Measurements from ENCODE around the gene ZC3H14. TPM values are rescaled to one million over a fixed set of nuclear protein-coding genes. Genes with fewer than 3 reads are reported as not detected.

The ZC3H14 gene
- polyA plus RNA-seq, 3 donors = 18.9 to 30.2 (median 27.1) TPM

DNA sequence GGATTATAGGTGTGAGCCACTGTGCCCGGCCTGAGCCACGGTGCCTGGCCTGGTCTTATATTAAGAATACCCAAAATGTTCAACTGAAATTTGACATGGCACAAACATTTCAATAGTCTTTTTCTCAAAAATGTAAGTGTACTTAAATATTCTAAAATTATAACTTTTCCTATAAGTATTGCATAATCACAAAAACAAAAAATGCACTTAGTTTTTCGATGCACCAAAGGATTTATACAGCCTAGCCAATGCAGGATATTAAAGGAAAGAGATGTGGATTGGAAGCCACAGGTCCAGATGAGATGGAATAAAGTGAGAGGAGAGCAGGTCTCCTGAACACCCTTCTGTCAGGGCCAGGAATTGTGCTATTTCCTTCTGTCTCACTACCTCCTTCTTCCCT is 62.8 kb downstream of the ZC3H14 start:
- Histone ChIP-seq H3K36me3 (replicated peaks in 1 of 2; ENCODE audit: control insufficient read depth in 1 of 2, insufficient read depth in 2 of 2, low read length in 2 of 2) (no peaks in the 10 kb centered on the region), H2AFZ (ENCODE audit: insufficient read depth, low read depth, low read length, poor library complexity, severe bottlenecking) (no peak overlapping the region), H3K27me3 (ENCODE audit: control insufficient read depth in 2 of 2, insufficient read depth in 2 of 2, low read length in 2 of 2) (no peaks in the 10 kb centered on the region), H3K27ac (ENCODE audit: low read depth in 1 of 2, low read length in 2 of 2) (no peak overlapping the region), H4K20me1 (ENCODE audit: insufficient read depth, low read length) (no peaks in the 10 kb centered on the region), H3K4me3 (replicated peaks in 1 of 3; ENCODE audit: low read depth in 2 of 3, low read length in 3 of 3) (no peak overlapping the region), H3K9me3 (replicated peaks in 1 of 2; ENCODE audit: control insufficient read depth in 1 of 2, insufficient read depth in 1 of 2, low read length in 2 of 2) (no peaks in the 10 kb centered on the region), H3K9ac (ENCODE audit: insufficient read depth, low read length, poor library complexity, severe bottlenecking) (no peak overlapping the region), H3K79me2 (ENCODE audit: insufficient read depth, low read length) (no peaks in the 10 kb centered on the region), H3K4me2 (replicated peaks; ENCODE audit: extremely low read depth, low read length, poor library complexity, severe bottlenecking) (no peak overlapping the region), H3K4me1 (ENCODE audit: control insufficient read depth in 1 of 2, insufficient read depth in 2 of 2, low read length in 2 of 2) (no peaks in the 10 kb centered on the region)
- no CpG with 5 or more reads among the region's 3 CpGs for WGBS (ENCODE audit: insufficient coverage)
- no peaks in the 10 kb centered on the region for H3K36me3 Mint-ChIP-seq
- TF ChIP-seq, protein P1, sequence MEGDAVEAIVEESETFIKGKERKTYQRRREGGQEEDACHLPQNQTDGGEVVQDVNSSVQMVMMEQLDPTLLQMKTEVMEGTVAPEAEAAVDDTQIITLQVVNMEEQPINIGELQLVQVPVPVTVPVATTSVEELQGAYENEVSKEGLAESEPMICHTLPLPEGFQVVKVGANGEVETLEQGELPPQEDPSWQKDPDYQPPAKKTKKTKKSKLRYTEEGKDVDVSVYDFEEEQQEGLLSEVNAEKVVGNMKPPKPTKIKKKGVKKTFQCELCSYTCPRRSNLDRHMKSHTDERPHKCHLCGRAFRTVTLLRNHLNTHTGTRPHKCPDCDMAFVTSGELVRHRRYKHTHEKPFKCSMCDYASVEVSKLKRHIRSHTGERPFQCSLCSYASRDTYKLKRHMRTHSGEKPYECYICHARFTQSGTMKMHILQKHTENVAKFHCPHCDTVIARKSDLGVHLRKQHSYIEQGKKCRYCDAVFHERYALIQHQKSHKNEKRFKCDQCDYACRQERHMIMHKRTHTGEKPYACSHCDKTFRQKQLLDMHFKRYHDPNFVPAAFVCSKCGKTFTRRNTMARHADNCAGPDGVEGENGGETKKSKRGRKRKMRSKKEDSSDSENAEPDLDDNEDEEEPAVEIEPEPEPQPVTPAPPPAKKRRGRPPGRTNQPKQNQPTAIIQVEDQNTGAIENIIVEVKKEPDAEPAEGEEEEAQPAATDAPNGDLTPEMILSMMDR (IDR thresholded peaks at IDR 0.05) = no peak
- H3K4me1 Mint-ChIP-seq = no peaks in the 10 kb centered on the region
- no peaks in the 10 kb centered on the region for H3K27me3 Mint-ChIP-seq (ENCODE audit: low read depth in 3 of 3)
- no peak for DNase-seq
- H3K4me3 Mint-ChIP-seq = no peak overlapping the region
- intact Hi-C loops (cut with micrococcal nuclease) = no loop called here
- H3K9me3 Mint-ChIP-seq = no peaks in the 10 kb centered on the region
- H3K27ac Mint-ChIP-seq = no peak overlapping the region

DNA sequence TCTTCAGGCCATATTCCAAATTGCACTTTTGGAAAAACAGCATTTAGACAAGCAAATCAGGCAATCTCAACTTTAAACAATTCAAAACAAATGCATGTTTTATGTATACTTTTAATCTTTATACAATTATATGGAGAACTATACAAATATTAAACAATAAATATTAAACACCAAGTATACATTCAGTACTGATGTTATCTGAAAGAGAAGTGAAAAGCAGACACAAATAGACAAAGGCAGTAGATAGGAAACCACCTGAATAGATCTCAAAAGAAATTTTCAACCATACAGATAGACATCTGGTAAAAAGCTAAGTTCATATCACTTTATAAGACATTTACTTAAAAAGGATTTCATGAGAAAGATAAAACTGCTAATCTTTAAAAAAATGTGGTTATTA is 65.2 kb downstream of the ZC3H14 start:
- Histone ChIP-seq H3K27me3 (ENCODE audit: control insufficient read depth in 2 of 2, insufficient read depth in 2 of 2, low read length in 2 of 2) (no peaks in the 10 kb centered on the region), H3K4me3 (replicated peaks in 1 of 3; ENCODE audit: low read depth in 2 of 3, low read length in 3 of 3) (no peak overlapping the region), H4K20me1 (ENCODE audit: insufficient read depth, low read length) (no peaks in the 10 kb centered on the region), H2AFZ (ENCODE audit: insufficient read depth, low read depth, low read length, poor library complexity, severe bottlenecking) (no peak overlapping the region), H3K36me3 (replicated peaks in 1 of 2; ENCODE audit: control insufficient read depth in 1 of 2, insufficient read depth in 2 of 2, low read length in 2 of 2) (no peaks in the 10 kb centered on the region), H3K27ac (ENCODE audit: low read depth in 1 of 2, low read length in 2 of 2) (no peak overlapping the region), H3K79me2 (ENCODE audit: insufficient read depth, low read length) (no peaks in the 10 kb centered on the region), H3K4me2 (replicated peaks; ENCODE audit: extremely low read depth, low read length, poor library complexity, severe bottlenecking) (no peak overlapping the region), H3K4me1 (ENCODE audit: control insufficient read depth in 1 of 2, insufficient read depth in 2 of 2, low read length in 2 of 2) (no peaks in the 10 kb centered on the region), H3K9ac (ENCODE audit: insufficient read depth, low read length, poor library complexity, severe bottlenecking) (no peak overlapping the region), H3K9me3 (replicated peaks in 1 of 2; ENCODE audit: control insufficient read depth in 1 of 2, insufficient read depth in 1 of 2, low read length in 2 of 2) (no peaks in the 10 kb centered on the region)
- Mint-ChIP-seq H3K27ac (no peak overlapping the region), H3K27me3 (ENCODE audit: low read depth in 3 of 3) (no peaks in the 10 kb centered on the region), H3K9me3 (peaks cover 0 to 4% (median 0%) of the 10 kb centered on the region in 7 donors), H3K4me1 (no peaks in the 10 kb centered on the region), H3K4me3 (no peak overlapping the region), H3K36me3 (no peaks in the 10 kb centered on the region)
- intact Hi-C loops (cut with micrococcal nuclease) = no loop called here
- DNase-seq = no peak
- TF ChIP-seq, protein P1 (IDR thresholded peaks at IDR 0.05) = no peak
